DND-41 (cell line): Measurements from ENCODE around the gene JADE1.

Source experiments
- ATAC-seq: fragments of 200-7000 bp; cut with Tn5 transposase; 3 replicates; pipeline ENCODE4 v1.9.1; 2021; ENCODE audit warnings: low read depth; ENCODE audit not compliant: insufficient read depth
- DNase-seq: peaks from one replicate; pipeline ENCODE4 v3.0.0-alpha.2; 2020
- H2AFZ ChIP-seq: 2 replicates; pipeline ENCODE4 v1.6.0; 2012; ENCODE audit warnings: low read depth, low read length
- H3K27ac ChIP-seq: 2 replicates; pipeline ENCODE4 v1.5.1; 2012; ENCODE audit warnings: low read length, inconsistent platforms
- H3K27me3 ChIP-seq: fragments of 200-600 bp; sonication (generic); 2 replicates; pipeline ENCODE4 v1.6.0; 2012; ENCODE audit warnings: low read length, mild to moderate bottlenecking, inconsistent platforms; ENCODE audit not compliant: insufficient read depth, poor library complexity
- H3K36me3 ChIP-seq: 2 replicates; pipeline ENCODE4 v1.5.1; 2012; ENCODE audit warnings: low read length, inconsistent platforms; ENCODE audit not compliant: insufficient read depth
- H3K4me1 ChIP-seq: 2 replicates; pipeline ENCODE4 v1.5.1; 2012; ENCODE audit warnings: mild to moderate bottlenecking, low read length; ENCODE audit not compliant: insufficient read depth
- H3K4me2 ChIP-seq: 2 replicates; pipeline ENCODE4 v1.6.0; 2012; ENCODE audit warnings: mild to moderate bottlenecking, moderate library complexity, low read length, inconsistent platforms; ENCODE audit not compliant: insufficient read depth
- H3K4me3 ChIP-seq, 2 experiments: fragments of 200-600 bp in 1 of 2; shearing (Covaris generic) in 1 of 2; 2 replicates each; pipeline ENCODE4 v1.5.1; 2012 to 2016; ENCODE audit warnings: inconsistent platforms in 2 of 2, low read length in 2 of 2, mild to moderate bottlenecking in 2 of 2, low read depth in 1 of 2, moderate library complexity in 1 of 2
- H3K79me2 ChIP-seq: 2 replicates; pipeline ENCODE4 v1.6.0; 2012; ENCODE audit warnings: low read length, inconsistent platforms; ENCODE audit not compliant: insufficient read depth
- H3K9ac ChIP-seq: 2 replicates; pipeline ENCODE4 v1.6.0; 2012; ENCODE audit warnings: low read depth, mild to moderate bottlenecking, inconsistent platforms, low read length, moderate library complexity
- H3K9me3 ChIP-seq: 2 replicates; pipeline ENCODE4 v1.5.1; 2012; ENCODE audit warnings: low read length, moderate library complexity, mild to moderate bottlenecking, inconsistent platforms; ENCODE audit not compliant: insufficient read depth, severe bottlenecking
- H4K20me1 ChIP-seq: 2 replicates; pipeline ENCODE4 v1.6.0; 2012; ENCODE audit warnings: low read length; ENCODE audit not compliant: insufficient read depth
- EZH2 ChIP-seq: IDR thresholded peaks from 3 replicates; pipeline ENCODE4 v1.6.1; 2012; ENCODE audit warnings: borderline replicate concordance, low read depth, mild to moderate bottlenecking, moderate library complexity, low read length, inconsistent platforms; ENCODE audit not compliant: severe bottlenecking
- TF ChIP-seq, protein P1 (sequence below): IDR thresholded peaks from 2 replicates; pipeline ENCODE4 v1.5.1; 2012; ENCODE audit warnings: borderline replicate concordance, low read length, moderate library complexity, mild to moderate bottlenecking; ENCODE audit not compliant: poor library complexity, severe bottlenecking; ENCODE audit errors: extremely low read depth

Gene JADE1

DNA sequence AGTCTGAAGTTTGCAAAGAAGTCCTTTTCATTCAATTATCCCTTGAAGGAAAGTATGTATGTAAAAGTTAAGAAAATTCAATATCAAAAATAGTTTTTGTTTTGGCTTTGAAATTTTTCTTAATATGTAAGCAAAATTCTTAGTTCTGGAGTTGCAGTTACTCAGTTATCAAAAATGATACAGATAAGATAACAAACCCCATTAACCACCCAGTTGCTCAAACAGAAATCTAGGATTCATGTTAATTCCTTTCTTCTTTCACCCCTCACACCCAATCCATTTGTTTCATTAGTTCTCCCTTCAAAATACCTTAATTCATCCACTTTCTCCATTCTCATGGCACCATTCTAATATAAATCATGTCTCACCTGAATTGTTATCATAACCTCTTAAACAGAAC is 40.5 kb upstream of the JADE1 start:
- no peaks in the 10 kb centered on the region for H3K4me1 ChIP-seq

DNA sequence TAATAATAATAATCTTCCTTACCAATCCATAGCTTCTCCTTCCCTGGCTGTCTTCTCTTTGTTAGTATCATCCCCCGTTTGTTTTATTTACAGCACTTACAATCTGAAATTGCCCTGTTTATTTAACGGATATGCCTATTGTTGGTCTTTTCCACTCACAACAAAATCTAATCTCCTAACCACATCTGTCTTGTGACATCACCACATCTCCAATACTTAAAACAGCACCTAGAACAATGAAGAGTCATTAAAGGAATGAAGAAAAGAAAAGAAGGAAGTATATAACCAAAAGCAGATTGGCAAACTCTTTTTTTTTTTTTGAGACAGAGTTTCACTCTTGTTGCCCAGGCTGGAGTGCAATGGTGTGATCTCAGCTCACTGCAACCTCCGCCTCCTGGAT is 38.7 kb upstream of the JADE1 start:
- H3K9me3 ChIP-seq = no peaks in the 10 kb centered on the region
- no peaks in the 10 kb centered on the region for H3K79me2 ChIP-seq
- no peak overlapping the region for H3K4me3 ChIP-seq
- H3K36me3 ChIP-seq = no peaks in the 10 kb centered on the region
- H3K9ac ChIP-seq = no peak overlapping the region
- no peaks in the 10 kb centered on the region for H3K4me1 ChIP-seq
- no peak for DNase-seq
- no peak overlapping the region for H2AFZ ChIP-seq
- ATAC-seq = peak; percentile 68
- no peak overlapping the region for H3K4me2 ChIP-seq
- H3K27me3 ChIP-seq = no peaks in the 10 kb centered on the region
- no peaks in the 10 kb centered on the region for H4K20me1 ChIP-seq
- no peak overlapping the region for H3K27ac ChIP-seq
- TF ChIP-seq EZH2 = no peak
- TF ChIP-seq, protein P1, sequence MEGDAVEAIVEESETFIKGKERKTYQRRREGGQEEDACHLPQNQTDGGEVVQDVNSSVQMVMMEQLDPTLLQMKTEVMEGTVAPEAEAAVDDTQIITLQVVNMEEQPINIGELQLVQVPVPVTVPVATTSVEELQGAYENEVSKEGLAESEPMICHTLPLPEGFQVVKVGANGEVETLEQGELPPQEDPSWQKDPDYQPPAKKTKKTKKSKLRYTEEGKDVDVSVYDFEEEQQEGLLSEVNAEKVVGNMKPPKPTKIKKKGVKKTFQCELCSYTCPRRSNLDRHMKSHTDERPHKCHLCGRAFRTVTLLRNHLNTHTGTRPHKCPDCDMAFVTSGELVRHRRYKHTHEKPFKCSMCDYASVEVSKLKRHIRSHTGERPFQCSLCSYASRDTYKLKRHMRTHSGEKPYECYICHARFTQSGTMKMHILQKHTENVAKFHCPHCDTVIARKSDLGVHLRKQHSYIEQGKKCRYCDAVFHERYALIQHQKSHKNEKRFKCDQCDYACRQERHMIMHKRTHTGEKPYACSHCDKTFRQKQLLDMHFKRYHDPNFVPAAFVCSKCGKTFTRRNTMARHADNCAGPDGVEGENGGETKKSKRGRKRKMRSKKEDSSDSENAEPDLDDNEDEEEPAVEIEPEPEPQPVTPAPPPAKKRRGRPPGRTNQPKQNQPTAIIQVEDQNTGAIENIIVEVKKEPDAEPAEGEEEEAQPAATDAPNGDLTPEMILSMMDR = no peak

More for the DNA sequence above, 40.5 kb upstream of the JADE1 start:
- ATAC-seq (no peak), DNase-seq (no peak)
- Histone ChIP-seq H3K27ac (no peak overlapping the region), H3K4me2 (no peak overlapping the region), H3K9ac (no peak overlapping the region), H3K36me3 (no peaks in the 10 kb centered on the region), H3K27me3 (no peaks in the 10 kb centered on the region), H3K79me2 (no peaks in the 10 kb centered on the region), H2AFZ (no peak overlapping the region), H3K9me3 (no peaks in the 10 kb centered on the region), H3K4me3 (no peak overlapping the region), H4K20me1 (no peaks in the 10 kb centered on the region)
- TF ChIP-seq, protein P1 = no peak
- TF ChIP-seq EZH2 = no peak

DNA sequence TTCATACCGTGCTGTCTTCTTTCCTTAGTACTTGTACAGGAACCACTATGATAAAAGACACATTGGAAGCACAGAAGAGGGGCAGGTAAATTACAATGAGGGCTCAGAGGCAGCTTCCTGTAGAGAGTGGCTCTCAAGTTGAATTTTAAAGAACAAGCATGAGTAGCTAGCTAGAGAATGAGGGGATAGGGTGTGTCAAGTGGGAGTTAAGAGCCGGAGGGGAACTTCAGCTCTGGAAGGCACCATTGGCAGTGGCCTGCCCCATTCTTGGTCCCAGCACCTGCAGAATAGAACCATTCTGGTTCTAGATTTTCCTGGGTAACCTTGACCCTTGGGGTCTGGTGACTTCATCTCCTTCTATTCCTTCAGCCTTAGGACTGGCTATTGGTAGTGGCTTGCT is 34.0 kb upstream of the JADE1 start:
- Histone ChIP-seq H3K9ac (no peak overlapping the region), H3K27me3 (no peaks in the 10 kb centered on the region), H3K4me2 (no peak overlapping the region), H3K4me3 (no peak overlapping the region), H4K20me1 (no peaks in the 10 kb centered on the region), H3K79me2 (no peaks in the 10 kb centered on the region), H3K4me1 (no peaks in the 10 kb centered on the region), H3K27ac (no peak overlapping the region), H3K36me3 (no peaks in the 10 kb centered on the region), H3K9me3 (no peaks in the 10 kb centered on the region), H2AFZ (no peak overlapping the region)
- DNase-seq = no peak
- no peak for ATAC-seq
- TF ChIP-seq, protein P1 = no peak
- TF ChIP-seq EZH2 = no peak

DNA sequence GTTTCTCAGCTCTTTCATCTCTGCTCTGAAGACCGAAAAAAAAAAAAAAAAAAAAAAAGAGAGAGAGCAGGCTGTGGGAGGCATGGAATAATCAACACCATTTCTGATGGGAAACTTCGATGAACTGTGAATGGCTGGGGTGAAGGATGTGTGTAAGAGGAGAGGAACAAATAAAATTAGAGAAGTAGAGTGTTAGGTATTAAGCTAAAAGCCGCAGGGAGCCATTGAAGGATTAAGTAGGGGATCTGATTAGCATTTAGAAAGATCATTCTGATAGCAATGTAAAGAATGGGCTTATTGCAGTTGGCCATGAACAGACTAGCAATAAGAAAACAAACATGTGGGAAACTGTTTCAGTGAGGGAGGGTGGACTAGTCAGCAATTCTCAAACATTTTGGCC is 33.6 kb upstream of the JADE1 start:
- Histone ChIP-seq H3K36me3 (no peaks in the 10 kb centered on the region), H3K4me1 (no peaks in the 10 kb centered on the region), H3K4me3 (no peak overlapping the region), H4K20me1 (no peaks in the 10 kb centered on the region), H3K4me2 (no peak overlapping the region), H3K27ac (no peak overlapping the region), H2AFZ (no peak overlapping the region), H3K79me2 (no peaks in the 10 kb centered on the region), H3K9me3 (no peaks in the 10 kb centered on the region), H3K9ac (no peak overlapping the region), H3K27me3 (no peaks in the 10 kb centered on the region)
- no peak for ATAC-seq
- no peak for DNase-seq
- no peak for TF ChIP-seq EZH2
- TF ChIP-seq, protein P1 = no peak
